HG02840 (cell line): ENCODE results near the gene LCMT2.
"Not testable (repeated sequence)": the region's sequence is repeated elsewhere in the genome, so short reads cannot be mapped to it uniquely, and the experiment has no call there.

ENCODE experiments used
- ATAC-seq: cut with Tn5 transposase; IDR thresholded peaks from one replicate; pipeline ENCODE4 v1.9.1; 2021; ENCODE audit warnings: mild to moderate bottlenecking, moderate library complexity, moderate number of reproducible peaks; ENCODE audit not compliant: unreplicated experiment, low FRiP score

LCMT2 gene

GRCh38 chr15:43316971-43317346, 13.4 kb downstream of the LCMT2 start:
- no peak for ATAC-seq

- no peak for ATAC-seq
Measured at GRCh38 chr15:43316016-43316970, 14.1 kb downstream of the LCMT2 start.

- ATAC-seq = no peak
Measured at GRCh38 chr15:43314171-43314570, 16.2 kb downstream of the LCMT2 start.

- no peak for ATAC-seq
Measured at GRCh38 chr15:43312378-43312777, 18.0 kb downstream of the LCMT2 start.

- no peak for ATAC-seq
Measured at GRCh38 chr15:43302205-43302817, 28.1 kb downstream of the LCMT2 start, which contains the start of gene TGM7. TSS of gene TGM7 (minus strand) at chr15:43302255.

GRCh38 chr15:43299884-43300283, 30.5 kb downstream of the LCMT2 start:
- ATAC-seq = no peak

- ATAC-seq = no peak
Measured at GRCh38 chr15:43299411-43299810, 31.0 kb downstream of the LCMT2 start.

GRCh38 chr15:43294091-43294706, 36.2 kb downstream of the LCMT2 start:
- ATAC-seq = no peak

- no peak for ATAC-seq
Measured at GRCh38 chr15:43293432-43293831, 36.9 kb downstream of the LCMT2 start.

GRCh38 chr15:43292375-43293078, 37.8 kb downstream of the LCMT2 start:
- ATAC-seq = no peak

- ATAC-seq = not testable (repeated sequence)
Measured at GRCh38 chr15:43289656-43290055, 40.7 kb downstream of the LCMT2 start.

- ATAC-seq = no peak
Measured at GRCh38 chr15:43287254-43287653, 43.1 kb downstream of the LCMT2 start.

GRCh38 chr15:43286074-43286473, 44.3 kb downstream of the LCMT2 start:
- ATAC-seq = no peak

- ATAC-seq = no peak
Measured at GRCh38 chr15:43285609-43286037, 44.8 kb downstream of the LCMT2 start.

GRCh38 chr15:43283526-43283925, 46.8 kb downstream of the LCMT2 start:
- ATAC-seq = no peak

GRCh38 chr15:43281926-43282602, 48.3 kb downstream of the LCMT2 start:
- ATAC-seq = no peak

GRCh38 chr15:43280996-43281395, 49.4 kb downstream of the LCMT2 start:
- no peak for ATAC-seq

- no peak for ATAC-seq
Measured at GRCh38 chr15:43279496-43279895, 50.9 kb downstream of the LCMT2 start.

GRCh38 chr15:43278869-43279268, 51.5 kb downstream of the LCMT2 start:
- ATAC-seq = no peak

- no peak for ATAC-seq
Measured at GRCh38 chr15:43277901-43278300, 52.5 kb downstream of the LCMT2 start.
